HepG2 (cell line): ENCODE results near the gene PHTF1. TPM values are rescaled to one million over a fixed set of nuclear protein-coding genes. Genes with fewer than 3 reads are reported as not detected.

Experiments used
- ATAC-seq: fragments of 200-7000 bp; cut with Tn5 transposase; 3 replicates; pipeline ENCODE4 v1.9.1; 2020; ENCODE audit warnings: mild to moderate bottlenecking, moderate library complexity
- BruUV-seq: library from RNA; stranded (reverse); fragments of 400-500 nt; replicated peaks from 2 replicates; lab custom pipeline; 2021; lab: Mats Ljungman, UMichigan
- CTCF ChIA-PET: fragments of 300-600 bp; formaldehyde crosslinking; extraction: SDS; loops from one replicate; lab custom pipeline; 2021; ENCODE audit warnings: low total read pairs, inconsistent platforms, low intra/inter-chr PET ratio; lab: Yijun Ruan, JAX
- POLR2A ChIA-PET: fragments of 350-600 bp; sonication (Branson Sonifier 250); formaldehyde crosslinking; loops from one replicate; lab custom pipeline; 2020; ENCODE audit warnings: antibody characterized with exemption, inconsistent platforms; lab: Yijun Ruan, JAX
- DNase-seq: peaks from one replicate; pipeline ENCODE4 v3.0.0-alpha.2; 2015; ENCODE audit warnings: low spot score
- FAIRE-seq: peaks from 3 replicates; lab custom pipeline; 2011; peaks lifted over from hg19 to GRCh38; lab: Jason Lieb, UNC
- H2AFZ ChIP-seq: one replicate; pipeline ENCODE4 v1.6.1; 2011; ENCODE audit warnings: low read length, inconsistent platforms
- H3K27ac ChIP-seq: fragments of 300-600 bp; 3 replicates; pipeline ENCODE4 v1.8.0; 2011; ENCODE audit warnings: mixed run types, mild to moderate bottlenecking, mixed read lengths, low read length, inconsistent platforms; ENCODE audit not compliant: insufficient read depth; ENCODE audit errors: extremely low read length
- H3K27me3 ChIP-seq, 2 experiments: fragments of 200-600 bp in 1 of 2; 2 replicates in 1 of 2; 3 replicates in 1 of 2; pipeline versions ENCODE4 v1.6.0 to v1.8.0; 2011; ENCODE audit warnings: low read length in 2 of 2, mild to moderate bottlenecking in 2 of 2, moderate library complexity in 2 of 2, inconsistent platforms in 1 of 2; ENCODE audit not compliant: insufficient read depth in 2 of 2, control insufficient read depth in 1 of 2
- H3K36me3 ChIP-seq, 2 experiments: fragments of 200-600 bp in 1 of 2; replicated peaks in 1 of 2; 2 replicates in 1 of 2; 3 replicates in 1 of 2; pipeline versions ENCODE4 v1.5.1 to v1.8.0; 2011; ENCODE audit warnings: low read length in 2 of 2, inconsistent platforms in 1 of 2; ENCODE audit not compliant: insufficient read depth in 2 of 2, control insufficient read depth in 1 of 2
- H3K4me1 ChIP-seq: 2 replicates; pipeline ENCODE4 v1.5.1; 2012; ENCODE audit warnings: low read length, inconsistent platforms; ENCODE audit not compliant: insufficient read depth
- H3K4me2 ChIP-seq: 2 replicates; pipeline ENCODE4 v1.6.0; 2011; ENCODE audit warnings: low read depth, low read length, inconsistent platforms
- H3K4me3 ChIP-seq, 3 experiments: fragments of 200-600 bp in 1 of 3; sonication (generic), shearing (Covaris generic) in 1 of 3; replicated peaks in 1 of 3; 2 replicates each; pipeline ENCODE4 v1.5.1; 2011 to 2016; ENCODE audit warnings: low read length in 3 of 3, inconsistent platforms in 2 of 3, low read depth in 2 of 3, mild to moderate bottlenecking in 2 of 3, control low read depth in 1 of 3, mixed read lengths in 1 of 3; ENCODE audit not compliant: insufficient read depth in 1 of 3
- H3K79me2 ChIP-seq: one replicate; pipeline ENCODE4 v1.6.1; 2011; ENCODE audit warnings: low read length, inconsistent platforms; ENCODE audit not compliant: insufficient read depth
- H3K9ac ChIP-seq: 2 replicates; pipeline ENCODE4 v1.6.0; 2011; ENCODE audit warnings: mild to moderate bottlenecking, low read depth, low read length, inconsistent platforms; ENCODE audit not compliant: insufficient read depth
- H3K9me3 ChIP-seq: 2 replicates; pipeline ENCODE4 v1.5.1; 2012; ENCODE audit warnings: mild to moderate bottlenecking, low read length
- H4K20me1 ChIP-seq: 2 replicates; pipeline ENCODE4 v1.6.0; 2011; ENCODE audit warnings: inconsistent platforms, mild to moderate bottlenecking, low read length, moderate library complexity; ENCODE audit not compliant: insufficient read depth
- CEBPZ ChIP-seq: IDR thresholded peaks from 2 replicates; pipeline ENCODE4 v1.6.1; 2012; ENCODE audit warnings: low read length, improper control_type of control experiment
- HOXD1 ChIP-seq: sonication (generic); formaldehyde crosslinking; IDR thresholded peaks from 2 replicates; pipeline ENCODE4 v1.5.0; 2020; ENCODE audit warnings: missing genetic modification reagents
- MZF1 ChIP-seq: sonication (generic); formaldehyde crosslinking; IDR thresholded peaks from 2 replicates; pipeline ENCODE4 v1.8.1; 2023; ENCODE audit warnings: mild to moderate bottlenecking, missing genetic modification reagents, borderline replicate concordance
- NFRKB ChIP-seq: fragments of 450-650 bp; IDR thresholded peaks from 2 replicates; pipeline ENCODE4 v1.6.1; 2017
- NR0B2 ChIP-seq: sonication (generic); formaldehyde crosslinking; IDR thresholded peaks from 2 replicates; pipeline ENCODE4 v1.4.0; 2020; ENCODE audit warnings: mild to moderate bottlenecking, missing genetic modification reagents
- TRIM24 ChIP-seq: sonication (generic); formaldehyde crosslinking; IDR thresholded peaks from 2 replicates; pipeline ENCODE4 v1.8.0; 2022; ENCODE audit warnings: mild to moderate bottlenecking, missing genetic modification reagents
- ZBTB21 ChIP-seq: sonication (generic); formaldehyde crosslinking; IDR thresholded peaks from 2 replicates; pipeline ENCODE4 v1.4.0; 2020; ENCODE audit warnings: missing genetic modification reagents
- ZBTB8A ChIP-seq: sonication (generic); formaldehyde crosslinking; IDR thresholded peaks from 2 replicates; pipeline ENCODE4 v1.4.0; 2020; ENCODE audit warnings: mild to moderate bottlenecking, low read depth, missing genetic modification reagents, borderline replicate concordance
- ZFP36L1 ChIP-seq: sonication (generic); formaldehyde crosslinking; IDR thresholded peaks from 2 replicates; pipeline ENCODE4 v1.8.0; 2022; ENCODE audit warnings: mild to moderate bottlenecking, missing genetic modification reagents, moderate library complexity
- ZKSCAN8 ChIP-seq: IDR thresholded peaks from 2 replicates; pipeline ENCODE4 v1.6.1; 2016; ENCODE audit warnings: borderline replicate concordance, missing genetic modification reagents, missing compliant biosample characterization
- ZNF121 ChIP-seq: sonication (generic); formaldehyde crosslinking; IDR thresholded peaks from 2 replicates; pipeline ENCODE4 v1.5.0; 2020; ENCODE audit warnings: mild to moderate bottlenecking, missing genetic modification reagents
- ZNF251 ChIP-seq: sonication (generic); formaldehyde crosslinking; IDR thresholded peaks from 2 replicates; pipeline ENCODE4 v1.9.0; 2021; ENCODE audit warnings: mild to moderate bottlenecking, missing genetic modification reagents
- ZNF34 ChIP-seq: sonication (generic); formaldehyde crosslinking; IDR thresholded peaks from 2 replicates; pipeline ENCODE4 v1.4.0; 2020; ENCODE audit warnings: mild to moderate bottlenecking, missing genetic modification reagents, borderline replicate concordance
- ZNF446 ChIP-seq: sonication (generic); formaldehyde crosslinking; IDR thresholded peaks from 2 replicates; pipeline ENCODE4 v1.5.0; 2020; ENCODE audit warnings: mild to moderate bottlenecking, missing genetic modification reagents
- ZNF720 ChIP-seq: sonication (generic); formaldehyde crosslinking; IDR thresholded peaks from 2 replicates; pipeline ENCODE4 v1.4.0; 2020; ENCODE audit warnings: missing genetic modification reagents
- WGBS: methylation state at CpG from one replicate; pipeline ENCODE4 v1.1.6; 2017; ENCODE audit warnings: low lambda C conversion rate; 5-methylcytosine and 5-hydroxymethylcytosine counted together
- in situ Hi-C: cut with HindIII; loops from 2 replicates; pipeline ENCODE4 v1.10.0; 2017; ENCODE audit warnings: low pct_unique_long_range_greater_than_20kb; ENCODE audit not compliant: extremely low pct_ligation_motif_present
- intact Hi-C: fragments of 100-400 bp; cut with micrococcal nuclease; formaldehyde crosslinking; loops from one replicate; pipeline ENCODE4 v1.10.0; 2022; ENCODE audit not compliant: unreplicated experiment
- polyA plus RNA-seq, 8 experiments: library from polyadenylated mRNA; depleted of rRNA in 3 of 8; stranded (reverse) in 7 of 8; unstranded in 1 of 8; fragments of >200 nt; fragmentation: Illumina TruSeq in 4 of 8; extraction: Trizol in 4 of 8; gene quantifications; 2 replicates each; pipeline versions ENCODE4 v1.2.1 to v1.2.3, GENCODE V29; 2011 to 2016; ENCODE audit warnings: low read depth in 4 of 8, missing spikeins in 1 of 8, mixed read lengths in 1 of 8; ENCODE audit not compliant: insufficient read depth in 1 of 8
- total RNA-seq, 5 experiments: library from RNA; depleted of rRNA; stranded (reverse); fragments of >200 nt; fragmentation: Illumina TruSeq; extraction: Trizol; gene quantifications; 2 replicates each; pipeline ENCODE4 v1.2.3, GENCODE V29; 2016; ENCODE audit warnings: low read depth in 1 of 5
- TF ChIP-seq, protein P1 (sequence below), 2 experiments: sonication (generic) in 1 of 2; formaldehyde crosslinking in 1 of 2; IDR thresholded peaks; 2 replicates each; pipeline versions ENCODE4 v1.4.0 to v1.6.1; 2016 to 2020; ENCODE audit warnings: borderline replicate concordance in 1 of 2, low read depth in 1 of 2, mild to moderate bottlenecking in 1 of 2, missing genetic modification reagents in 1 of 2
- TF ChIP-seq, protein P2 (sequence below): IDR thresholded peaks from 2 replicates; pipeline ENCODE4 v1.6.1; 2016; ENCODE audit warnings: low read depth

Gene PHTF1
- total and polyA plus RNA-seq, 2 of the 13 experiments (the other 11 are each of a cell fraction or from before 2014, with no cell fraction given) = 5.0 to 19.7 TPM

GRCh38 chr1:113692342-113692741 is 66.9 kb downstream of the PHTF1 start:
- no peak overlapping the region for H3K27ac ChIP-seq
- 78% methylated on average over 2 of the region's 2 CpGs for WGBS
- H3K36me3 ChIP-seq = no peaks in the 10 kb centered on the region
- H2AFZ ChIP-seq = no peak overlapping the region
- no peak overlapping the region for H3K4me3 ChIP-seq
- DNase-seq = no peak
- ChIA-PET POLR2A (no interaction called here), CTCF (no interaction called here)
- no TSS peak for BruUV-seq
- no peak overlapping the region for H3K4me2 ChIP-seq
- FAIRE-seq = no peak
- no peaks in the 10 kb centered on the region for H3K27me3 ChIP-seq
- H4K20me1 ChIP-seq = no peaks in the 10 kb centered on the region
- no peak overlapping the region for H3K9ac ChIP-seq
- ATAC-seq = no peak
- no peaks in the 10 kb centered on the region for H3K79me2 ChIP-seq
- no peaks in the 10 kb centered on the region for H3K4me1 ChIP-seq
- H3K9me3 ChIP-seq = peaks cover 18% of the 10 kb centered on the region
- intact Hi-C loops (no loop called here), in situ Hi-C loops (no loop called here)
- TF ChIP-seq NR0B2 (CRISPR knock-in tag) (no peak), TRIM24 (CRISPR knock-in tag) (no peak), MZF1 (CRISPR knock-in tag) (no peak), ZBTB8A (CRISPR knock-in tag) (no peak), ZNF251 (CRISPR knock-in tag) (no peak), ZNF121 (CRISPR knock-in tag) (no peak), ZFP36L1 (no peak), ZNF720 (CRISPR knock-in tag) (no peak), CEBPZ (no peak), HOXD1 (CRISPR knock-in tag) (no peak), ZBTB21 (CRISPR knock-in tag) (no peak), NFRKB (no peak), ZNF34 (CRISPR knock-in tag) (no peak), ZKSCAN8 (CRISPR knock-in tag) (no peak), ZNF446 (CRISPR knock-in tag) (no peak)
- TF ChIP-seq, protein P1, sequence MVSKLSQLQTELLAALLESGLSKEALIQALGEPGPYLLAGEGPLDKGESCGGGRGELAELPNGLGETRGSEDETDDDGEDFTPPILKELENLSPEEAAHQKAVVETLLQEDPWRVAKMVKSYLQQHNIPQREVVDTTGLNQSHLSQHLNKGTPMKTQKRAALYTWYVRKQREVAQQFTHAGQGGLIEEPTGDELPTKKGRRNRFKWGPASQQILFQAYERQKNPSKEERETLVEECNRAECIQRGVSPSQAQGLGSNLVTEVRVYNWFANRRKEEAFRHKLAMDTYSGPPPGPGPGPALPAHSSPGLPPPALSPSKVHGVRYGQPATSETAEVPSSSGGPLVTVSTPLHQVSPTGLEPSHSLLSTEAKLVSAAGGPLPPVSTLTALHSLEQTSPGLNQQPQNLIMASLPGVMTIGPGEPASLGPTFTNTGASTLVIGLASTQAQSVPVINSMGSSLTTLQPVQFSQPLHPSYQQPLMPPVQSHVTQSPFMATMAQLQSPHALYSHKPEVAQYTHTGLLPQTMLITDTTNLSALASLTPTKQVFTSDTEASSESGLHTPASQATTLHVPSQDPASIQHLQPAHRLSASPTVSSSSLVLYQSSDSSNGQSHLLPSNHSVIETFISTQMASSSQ (IDR thresholded peaks at IDR 0.05; ENCODE audit: low read depth) = no peak
- TF ChIP-seq, protein P1 (CRISPR knock-in tag; IDR thresholded peaks at IDR 0.05; ENCODE audit: borderline replicate concordance) = no peak
- TF ChIP-seq, protein P2, sequence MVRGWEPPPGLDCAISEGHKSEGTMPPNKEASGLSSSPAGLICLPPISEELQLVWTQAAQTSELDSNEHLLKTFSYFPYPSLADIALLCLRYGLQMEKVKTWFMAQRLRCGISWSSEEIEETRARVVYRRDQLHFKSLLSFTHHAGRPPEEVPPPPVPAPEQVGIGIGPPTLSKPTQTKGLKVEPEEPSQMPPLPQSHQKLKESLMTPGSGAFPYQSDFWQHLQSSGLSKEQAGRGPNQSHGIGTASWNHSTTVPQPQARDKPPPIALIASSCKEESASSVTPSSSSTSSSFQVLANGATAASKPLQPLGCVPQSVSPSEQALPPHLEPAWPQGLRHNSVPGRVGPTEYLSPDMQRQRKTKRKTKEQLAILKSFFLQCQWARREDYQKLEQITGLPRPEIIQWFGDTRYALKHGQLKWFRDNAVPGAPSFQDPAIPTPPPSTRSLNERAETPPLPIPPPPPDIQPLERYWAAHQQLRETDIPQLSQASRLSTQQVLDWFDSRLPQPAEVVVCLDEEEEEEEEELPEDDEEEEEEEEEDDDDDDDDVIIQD (CRISPR knock-in tag) = no peak
